Kidney (tissue), 14 donors: ENCODE measurements around the gene HNRNPM. TPM values are rescaled to one million over a fixed set of nuclear protein-coding genes. Genes with fewer than 3 reads are reported as not detected.
A peak's percentile ranks its signal among the peaks of the same experiment; 100 is the strongest.

Experiments
- DNase-seq, 5 donors: peaks; one replicate each; pipeline ENCODE4 v3.0.0-alpha.2; 2013 to 2020
- FAIRE-seq: peaks from 2 replicates; lab custom pipeline; 2012; peaks lifted over from hg19 to GRCh38; lab: Jason Lieb, UNC
- H3K27ac ChIP-seq, 2 donors: one replicate each; pipeline ENCODE4 v1.7.0; 2013; ENCODE audit warnings: low read depth in 2 of 2, low read length in 2 of 2, inconsistent platforms in 1 of 2
- H3K27me3 ChIP-seq: one replicate; pipeline ENCODE4 v1.7.1; 2013; ENCODE audit warnings: low read length, inconsistent platforms; ENCODE audit not compliant: control insufficient read depth, insufficient read depth
- H3K36me3 ChIP-seq, 3 donors: one replicate each; pipeline versions ENCODE4 v1.7.0 to v1.7.1; 2013; ENCODE audit warnings: low read length in 3 of 3, control low read depth in 1 of 3, inconsistent platforms in 1 of 3; ENCODE audit not compliant: insufficient read depth in 3 of 3, control insufficient read depth in 2 of 3
- H3K4me1 ChIP-seq, 3 donors: one replicate each; pipeline versions ENCODE4 v1.7.0 to v1.7.1; 2013; ENCODE audit warnings: low read length in 3 of 3, inconsistent platforms in 1 of 3, low read depth in 1 of 3; ENCODE audit not compliant: control insufficient read depth in 2 of 3, insufficient read depth in 2 of 3
- H3K4me3 ChIP-seq, 3 donors: one replicate each; pipeline versions ENCODE4 v1.7.0 to v1.8.1; 2013; ENCODE audit warnings: low read length in 3 of 3, control low read depth in 1 of 3, inconsistent platforms in 1 of 3
- H3K9ac ChIP-seq, 3 donors: one replicate each; pipeline versions ENCODE4 v1.7.0 to v1.7.1; 2013; ENCODE audit warnings: low read length in 3 of 3, control low read depth in 1 of 3, inconsistent platforms in 1 of 3
- H3K9me3 ChIP-seq, 3 donors: one replicate each; pipeline versions ENCODE4 v1.7.0 to v1.7.1; 2013; ENCODE audit warnings: low read length in 3 of 3, control low read depth in 1 of 3, inconsistent platforms in 1 of 3; ENCODE audit not compliant: control insufficient read depth in 2 of 3, insufficient read depth in 1 of 3
- CTCF ChIP-seq: IDR thresholded peaks from 3 replicates; pipeline ENCODE4 v1.5.1; 2012; ENCODE audit warnings: mild to moderate bottlenecking, moderate library complexity, borderline replicate concordance; ENCODE audit not compliant: insufficient read depth; ENCODE audit errors: extremely low read depth
- intact Hi-C: fragments of 100-400 bp; cut with DNase I; formaldehyde crosslinking; loops from one replicate; pipeline ENCODE4 v1.11.1; 2022
- polyA plus RNA-seq: library from polyadenylated mRNA; stranded (reverse); fragments of 350-450 nt; fragmentation: Illumina TruSeq; extraction: RNeasy Lipid Tissue Mini Kit (QIAGEN cat#74804); gene quantifications from one replicate; pipeline ENCODE4 v1.2.3, GENCODE V29; 2014; ENCODE audit warnings: low read depth, low replicate concordance; ENCODE audit not compliant: insufficient read depth
- total RNA-seq: library from RNA; stranded (reverse); fragmentation: NEBNext Ultra II Directional; extraction: Animal tissue kit (Norgen Biotek cat#: 25700); gene quantifications from one replicate; pipeline ENCODE4 v1.2.1, GENCODE V29; 2021
- donor health status: control.
- donor health status: control.
- donor health status: control.
- donor health status: control.
- donor health status: control.
- donor health status: DM: yes; HTN: yes; CAD: no.
- donor health status: Normal renal cell carcinoma (clear cell type).

The HNRNPM gene
- total and polyA plus RNA-seq, 2 donors from 2014 or later, result 103 to 164 TPM

- H3K4me3 ChIP-seq, result no peak overlapping the region
- no peak overlapping the region for H3K27ac ChIP-seq
- no peaks in the 10 kb centered on the region for H3K27me3 ChIP-seq
- H3K9me3 ChIP-seq, result no peaks in the 10 kb centered on the region
- intact Hi-C loops, result no loop called here
- H3K9ac ChIP-seq, result no peak overlapping the region
- TF ChIP-seq CTCF, result no peak
- DNase-seq (peak in 1 of 5 donors; percentile 73), FAIRE-seq (no peak)
- peaks cover 11 to 32% (median 31%) of the 10 kb centered on the region in 3 donors for H3K36me3 ChIP-seq
- no peaks in the 10 kb centered on the region for H3K4me1 ChIP-seq
Measured at GRCh38 chr19:8490395-8490760, 45.6 kb downstream of the HNRNPM start.

DNA sequence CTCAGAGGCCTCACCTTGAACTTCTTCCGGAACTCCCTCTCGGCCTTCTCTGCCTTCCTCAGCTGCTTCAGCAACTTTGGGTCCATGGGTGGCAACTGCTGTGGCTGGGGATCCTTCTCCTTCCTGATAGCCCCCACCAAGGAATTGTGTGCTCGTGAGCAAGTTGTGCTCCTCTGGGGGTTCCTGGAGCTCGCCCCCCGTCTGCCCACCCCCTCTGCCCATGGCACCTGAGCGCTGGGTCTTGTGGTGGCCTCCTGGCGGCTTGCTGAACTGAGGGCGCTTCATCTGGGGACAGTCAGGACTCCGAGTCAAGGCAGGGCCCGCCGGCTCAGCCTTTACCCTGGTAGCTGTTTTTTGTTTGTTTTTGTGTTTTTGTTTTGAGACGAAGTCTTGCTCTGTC is 46.1 kb downstream of the HNRNPM start:
- intact Hi-C loops, result no loop called here
- Histone ChIP-seq H3K4me3 (no peak overlapping the region), H3K27ac (no peak overlapping the region), H3K9ac (no peak overlapping the region), H3K36me3 (peaks cover 11 to 27% (median 26%) of the 10 kb centered on the region in 3 donors), H3K9me3 (no peaks in the 10 kb centered on the region), H3K4me1 (no peaks in the 10 kb centered on the region), H3K27me3 (no peaks in the 10 kb centered on the region)
- DNase-seq (peak in 1 of 5 donors; percentile 57), FAIRE-seq (no peak)
- no peak for TF ChIP-seq CTCF

DNA sequence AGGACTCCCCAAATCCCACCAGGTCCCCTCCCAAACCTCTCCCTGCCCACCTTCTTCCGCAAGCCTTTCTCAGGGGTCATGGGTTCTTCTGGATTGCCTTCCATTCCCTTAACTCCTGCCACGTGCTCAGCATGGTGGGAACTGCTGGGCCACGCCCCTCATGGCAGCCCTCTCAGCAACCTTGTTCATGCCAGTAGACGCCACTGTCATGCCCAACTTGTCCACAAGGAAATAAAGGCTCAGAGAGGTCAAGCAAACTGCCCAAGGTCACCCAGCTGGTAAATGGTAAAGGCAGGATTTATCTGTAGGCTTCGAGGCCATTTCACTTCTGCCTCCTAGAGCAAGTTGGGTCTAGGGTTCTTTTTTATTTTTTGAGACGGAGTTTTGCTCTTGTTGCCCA is 46.8 kb downstream of the HNRNPM start:
- Histone ChIP-seq H3K27ac (no peak overlapping the region), H3K4me1 (no peaks in the 10 kb centered on the region), H3K4me3 (no peak overlapping the region), H3K27me3 (no peaks in the 10 kb centered on the region), H3K9me3 (no peaks in the 10 kb centered on the region), H3K36me3 (peaks cover 7 to 21% (median 19%) of the 10 kb centered on the region in 3 donors), H3K9ac (no peak overlapping the region)
- DNase-seq (peak in 1 of 5 donors; percentile 38), FAIRE-seq (no peak)
- no peak for TF ChIP-seq CTCF
- intact Hi-C loops, result no loop called here

- no peak for TF ChIP-seq CTCF
- Histone ChIP-seq H3K4me1 (no peaks in the 10 kb centered on the region), H3K4me3 (no peak overlapping the region), H3K9ac (no peak overlapping the region), H3K9me3 (no peaks in the 10 kb centered on the region), H3K27ac (no peak overlapping the region), H3K27me3 (no peaks in the 10 kb centered on the region), H3K36me3 (no peaks in the 10 kb centered on the region)
- FAIRE-seq, result no peak
- intact Hi-C loops, result no loop called here
- no peak for DNase-seq
Measured at GRCh38 chr19:8494158-8494557, 49.4 kb downstream of the HNRNPM start.
